Neural crest cell (in vitro differentiated cells): Measurements from ENCODE around the gene MEFV. TPM values are rescaled to one million over a fixed set of nuclear protein-coding genes. Genes with fewer than 3 reads are reported as not detected.
A peak's percentile ranks its signal among the peaks of the same experiment; 100 is the strongest.

Experiments used
- DNase-seq: peaks from one replicate; pipeline ENCODE4 v3.0.0; 2021; ENCODE audit warnings: low read depth, mixed read lengths, low spot score
- H3K27ac Mint-ChIP-seq: one replicate; pipeline ENCODE4 v1.8.0; 2021; ENCODE audit warnings: mild to moderate bottlenecking, mixed read lengths; ENCODE audit not compliant: unreplicated experiment
- H3K27me3 Mint-ChIP-seq: 2 replicates; pipeline ENCODE4 v1.8.0; 2021; ENCODE audit warnings: low read depth, mild to moderate bottlenecking, mixed read lengths
- H3K36me3 Mint-ChIP-seq: 2 replicates; pipeline ENCODE4 v1.8.0; 2021; ENCODE audit warnings: low read depth, mild to moderate bottlenecking, mixed read lengths
- H3K4me1 Mint-ChIP-seq: 2 replicates; pipeline ENCODE4 v1.8.0; 2021; ENCODE audit warnings: mixed read lengths
- H3K4me3 Mint-ChIP-seq: one replicate; pipeline ENCODE4 v1.8.0; 2021; ENCODE audit warnings: mild to moderate bottlenecking, mixed read lengths
- H3K9me3 Mint-ChIP-seq: 2 replicates; pipeline ENCODE4 v1.8.0; 2021; ENCODE audit warnings: mixed read lengths
- long read RNA-seq: library from polyadenylated mRNA; unstranded; transcript quantifications from one replicate; pipeline ENCODE4 v2.0.0, GENCODE V29; 2020
- total RNA-seq: library from RNA; stranded (reverse); gene quantifications from 2 replicates; pipeline ENCODE4 v1.2.1, GENCODE V29; 2021
- TF ChIP-seq, protein P1 (sequence below): fragments of 200-600 bp; sonication (generic); conservative IDR thresholded peaks from 2 replicates; pipeline ENCODE4 v1.5.0; 2021; ENCODE audit warnings: antibody characterized with exemption, mild to moderate bottlenecking

The MEFV gene, protein sequence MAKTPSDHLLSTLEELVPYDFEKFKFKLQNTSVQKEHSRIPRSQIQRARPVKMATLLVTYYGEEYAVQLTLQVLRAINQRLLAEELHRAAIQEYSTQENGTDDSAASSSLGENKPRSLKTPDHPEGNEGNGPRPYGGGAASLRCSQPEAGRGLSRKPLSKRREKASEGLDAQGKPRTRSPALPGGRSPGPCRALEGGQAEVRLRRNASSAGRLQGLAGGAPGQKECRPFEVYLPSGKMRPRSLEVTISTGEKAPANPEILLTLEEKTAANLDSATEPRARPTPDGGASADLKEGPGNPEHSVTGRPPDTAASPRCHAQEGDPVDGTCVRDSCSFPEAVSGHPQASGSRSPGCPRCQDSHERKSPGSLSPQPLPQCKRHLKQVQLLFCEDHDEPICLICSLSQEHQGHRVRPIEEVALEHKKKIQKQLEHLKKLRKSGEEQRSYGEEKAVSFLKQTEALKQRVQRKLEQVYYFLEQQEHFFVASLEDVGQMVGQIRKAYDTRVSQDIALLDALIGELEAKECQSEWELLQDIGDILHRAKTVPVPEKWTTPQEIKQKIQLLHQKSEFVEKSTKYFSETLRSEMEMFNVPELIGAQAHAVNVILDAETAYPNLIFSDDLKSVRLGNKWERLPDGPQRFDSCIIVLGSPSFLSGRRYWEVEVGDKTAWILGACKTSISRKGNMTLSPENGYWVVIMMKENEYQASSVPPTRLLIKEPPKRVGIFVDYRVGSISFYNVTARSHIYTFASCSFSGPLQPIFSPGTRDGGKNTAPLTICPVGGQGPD
- total RNA-seq = not detected in 2 replicates
- long read RNA-seq = 0 reads

DNA sequence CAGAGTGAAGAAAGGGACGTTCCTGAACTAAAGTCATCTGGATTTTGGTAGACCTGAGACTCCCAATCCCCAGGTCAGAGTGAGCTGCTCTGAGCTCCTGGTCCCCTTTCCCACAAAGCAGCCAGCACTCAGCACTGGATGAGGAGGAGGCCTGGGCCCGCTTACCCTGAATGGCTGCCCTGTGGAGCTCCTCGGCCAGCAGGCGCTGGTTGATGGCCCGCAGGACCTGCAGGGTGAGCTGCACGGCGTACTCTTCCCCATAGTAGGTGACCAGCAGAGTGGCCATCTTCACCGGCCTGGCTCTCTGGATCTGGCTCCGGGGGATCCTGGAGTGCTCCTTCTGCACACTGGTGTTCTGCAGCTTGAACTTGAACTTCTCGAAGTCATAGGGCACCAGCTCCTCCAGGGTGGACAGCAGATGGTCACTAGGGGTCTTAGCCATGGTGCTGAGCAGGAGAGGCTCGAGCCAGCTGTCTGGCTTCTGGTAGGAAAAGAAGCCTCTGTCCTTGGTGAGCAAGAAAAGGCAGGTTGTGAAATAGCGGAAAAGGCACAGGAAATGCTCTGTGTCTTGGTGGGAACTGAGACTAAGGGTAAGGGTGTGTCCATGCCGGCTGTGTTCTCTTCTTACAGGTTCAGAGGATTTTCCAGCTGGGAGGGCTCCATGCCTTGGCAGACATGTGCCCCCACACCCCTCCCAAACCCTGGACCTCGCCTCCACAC is at the start of gene MEFV:
Gene MEFV (minus strand): TSS at position 488 of the 720 bp plus-strand sequence. CDS start 46 bp downstream, at position 442.
- TF ChIP-seq, protein P1, sequence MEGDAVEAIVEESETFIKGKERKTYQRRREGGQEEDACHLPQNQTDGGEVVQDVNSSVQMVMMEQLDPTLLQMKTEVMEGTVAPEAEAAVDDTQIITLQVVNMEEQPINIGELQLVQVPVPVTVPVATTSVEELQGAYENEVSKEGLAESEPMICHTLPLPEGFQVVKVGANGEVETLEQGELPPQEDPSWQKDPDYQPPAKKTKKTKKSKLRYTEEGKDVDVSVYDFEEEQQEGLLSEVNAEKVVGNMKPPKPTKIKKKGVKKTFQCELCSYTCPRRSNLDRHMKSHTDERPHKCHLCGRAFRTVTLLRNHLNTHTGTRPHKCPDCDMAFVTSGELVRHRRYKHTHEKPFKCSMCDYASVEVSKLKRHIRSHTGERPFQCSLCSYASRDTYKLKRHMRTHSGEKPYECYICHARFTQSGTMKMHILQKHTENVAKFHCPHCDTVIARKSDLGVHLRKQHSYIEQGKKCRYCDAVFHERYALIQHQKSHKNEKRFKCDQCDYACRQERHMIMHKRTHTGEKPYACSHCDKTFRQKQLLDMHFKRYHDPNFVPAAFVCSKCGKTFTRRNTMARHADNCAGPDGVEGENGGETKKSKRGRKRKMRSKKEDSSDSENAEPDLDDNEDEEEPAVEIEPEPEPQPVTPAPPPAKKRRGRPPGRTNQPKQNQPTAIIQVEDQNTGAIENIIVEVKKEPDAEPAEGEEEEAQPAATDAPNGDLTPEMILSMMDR = no peak
- no peaks in the 10 kb centered on the region for H3K9me3 Mint-ChIP-seq
- no peaks in the 10 kb centered on the region for H3K4me1 Mint-ChIP-seq
- no peaks in the 10 kb centered on the region for H3K36me3 Mint-ChIP-seq
- H3K27ac Mint-ChIP-seq = no peak within 1 kb of the TSS
- no peak within 1 kb of the TSS for H3K4me3 Mint-ChIP-seq
- H3K27me3 Mint-ChIP-seq = peaks cover 32% of the 10 kb centered on the region
- DNase-seq = no peak

DNA sequence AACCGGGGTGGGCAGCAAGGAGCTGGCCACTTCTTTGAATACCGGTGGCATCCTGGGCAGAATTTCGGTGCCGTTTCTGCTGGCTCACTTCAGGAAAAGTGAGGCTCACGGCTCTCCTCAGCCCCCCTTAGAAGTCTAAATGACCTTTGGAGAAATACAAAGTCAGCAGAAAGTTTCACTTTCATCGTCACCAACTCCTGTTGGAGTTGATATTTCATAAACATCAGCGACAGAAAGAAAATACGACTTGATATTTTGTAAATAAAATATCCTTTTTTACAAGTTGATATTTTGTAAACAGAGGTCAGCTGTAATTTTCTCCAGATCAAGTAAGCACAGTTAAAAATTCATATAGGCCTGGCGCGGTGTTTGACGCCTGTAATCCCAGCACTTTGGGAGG is 49.6 kb upstream of the MEFV start:
- no peaks in the 10 kb centered on the region for H3K27me3 Mint-ChIP-seq
- H3K4me3 Mint-ChIP-seq = peak overlapping the region; percentile 85
- peaks cover 24% of the 10 kb centered on the region for H3K9me3 Mint-ChIP-seq
- DNase-seq = no peak
- H3K36me3 Mint-ChIP-seq = peaks cover 69% of the 10 kb centered on the region
- H3K27ac Mint-ChIP-seq = no peak overlapping the region
- H3K4me1 Mint-ChIP-seq = peaks cover 9% of the 10 kb centered on the region
- TF ChIP-seq, protein P1 = no peak

DNA sequence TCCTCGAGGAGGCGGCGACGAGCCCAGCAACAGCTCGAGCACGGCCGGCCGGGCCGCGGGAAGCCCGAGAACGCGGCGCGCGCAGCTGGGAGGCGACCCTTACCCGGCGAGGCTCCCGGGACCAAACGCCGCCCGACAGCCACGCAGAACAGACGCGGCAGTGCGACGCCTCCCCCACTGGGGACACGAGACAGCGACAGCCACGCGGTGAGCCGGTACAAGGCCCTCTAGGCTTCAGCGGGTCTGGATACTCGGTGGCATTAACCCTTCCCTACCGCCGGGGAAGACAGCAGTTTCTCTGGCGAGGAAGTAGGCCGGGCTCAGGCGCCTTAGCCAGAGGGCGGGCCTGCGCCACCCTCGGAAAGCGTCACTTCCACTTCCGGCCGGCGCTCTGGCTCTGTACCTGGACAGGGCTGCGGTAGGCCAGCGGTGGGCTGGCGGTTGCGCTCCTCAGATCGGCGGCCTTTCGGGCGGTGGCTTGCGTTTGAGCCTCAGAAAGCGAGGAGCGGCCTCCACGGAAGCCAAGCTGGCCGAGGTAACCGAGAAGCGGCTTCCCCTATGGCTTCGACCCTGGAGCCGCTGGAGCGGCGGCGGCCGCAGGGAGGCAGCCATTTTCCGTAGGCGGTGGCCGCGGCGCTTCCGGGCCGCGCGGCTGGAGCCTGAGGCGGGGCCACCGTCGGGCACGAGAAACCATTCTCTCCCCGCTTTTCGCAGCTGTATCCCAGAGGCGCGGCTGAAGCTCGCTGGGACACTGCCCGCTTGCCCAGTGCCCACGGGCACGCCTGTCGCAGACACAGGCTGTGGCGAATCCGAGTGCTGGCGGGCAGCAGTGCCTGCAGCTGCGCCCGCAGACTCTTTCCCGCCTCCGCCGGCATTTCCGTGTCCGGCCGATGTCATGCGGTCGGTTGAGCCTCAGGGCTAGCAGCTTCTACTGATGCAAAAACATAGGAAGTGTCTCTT is 49.0 kb upstream of the MEFV start, which contains the start of the genes TIGD7 and ZNF75A:
Gene TIGD7 (minus strand): TSS at position 322 of the 960 bp plus-strand sequence. CDS start 4,816 bp downstream, outside the sequence.
Gene ZNF75A (plus strand): TSS at position 389 of the 960 bp plus-strand sequence. CDS start 2,932 bp downstream, outside the sequence.
- Mint-ChIP-seq H3K4me3 (peak within 1 kb of the TSS; percentile 85), H3K9me3 (peaks cover 30% of the 10 kb centered on the region), H3K4me1 (peaks cover 9% of the 10 kb centered on the region), H3K27ac (peak within 1 kb of the TSS; percentile 94), H3K36me3 (peaks cover 69% of the 10 kb centered on the region), H3K27me3 (no peaks in the 10 kb centered on the region)
- TF ChIP-seq, protein P1 = peak; percentile 17
- peak; percentile 69 for DNase-seq

DNA sequence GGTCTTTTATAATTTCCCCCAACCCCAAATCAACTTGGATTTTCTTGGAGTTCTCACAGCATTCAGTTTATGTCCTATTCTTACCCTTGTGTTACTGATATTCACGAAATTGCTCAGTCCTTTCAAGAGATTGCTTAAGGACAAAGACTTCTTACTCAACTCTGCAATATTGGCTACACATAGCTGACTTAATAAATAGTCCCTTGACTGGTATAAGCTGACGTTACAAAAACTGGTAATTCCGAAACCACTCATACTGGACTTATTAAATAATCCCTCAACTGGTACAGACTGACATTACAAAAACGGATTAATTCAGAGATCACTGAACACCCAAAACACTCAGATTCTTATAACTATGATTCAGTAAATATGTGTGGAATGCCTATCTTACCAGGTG is 47.9 kb upstream of the MEFV start:
- Mint-ChIP-seq H3K27ac (peak overlapping the region; percentile 94), H3K4me3 (peak overlapping the region; percentile 85)
- DNase-seq = no peak

More for the DNA sequence above, 47.9 kb upstream of the MEFV start:
- H3K27me3 Mint-ChIP-seq = no peaks in the 10 kb centered on the region
- peaks cover 69% of the 10 kb centered on the region for H3K36me3 Mint-ChIP-seq
- TF ChIP-seq, protein P1 = no peak
- H3K9me3 Mint-ChIP-seq = peaks cover 37% of the 10 kb centered on the region
- peaks cover 9% of the 10 kb centered on the region for H3K4me1 Mint-ChIP-seq
